Sigmoid colon (tissue), 4 donors: ENCODE results near the gene ZNF460.

Experiments used
- CTCF ChIP-seq, 4 experiments: fragments of 450-650 bp in 3 of 4; fragments of 200-600 bp in 1 of 4; IDR thresholded peaks; one replicate each; pipeline ENCODE4 v1.5.1; 2016 to 2019; ENCODE audit warnings: antibody characterized with exemption in 4 of 4, mild to moderate bottlenecking in 3 of 4, moderate library complexity in 2 of 4
- EP300 ChIP-seq, 4 donors: sonication (generic); formaldehyde crosslinking; IDR thresholded peaks; one replicate each; pipeline ENCODE4 v1.6.1; 2017; ENCODE audit warnings: antibody characterized with exemption in 4 of 4
- POLR2A ChIP-seq, 2 donors: fragments of 450-650 bp; IDR thresholded peaks; one replicate each; pipeline ENCODE4 v1.6.1; 2016; ENCODE audit warnings: antibody characterized with exemption in 2 of 2, mild to moderate bottlenecking in 2 of 2, moderate library complexity in 2 of 2
- POLR2AphosphoS5 ChIP-seq, 4 donors: sonication (generic); formaldehyde crosslinking; IDR thresholded peaks; one replicate each; pipeline ENCODE4 v1.6.1; 2017; ENCODE audit warnings: antibody characterized with exemption in 4 of 4

DNA sequence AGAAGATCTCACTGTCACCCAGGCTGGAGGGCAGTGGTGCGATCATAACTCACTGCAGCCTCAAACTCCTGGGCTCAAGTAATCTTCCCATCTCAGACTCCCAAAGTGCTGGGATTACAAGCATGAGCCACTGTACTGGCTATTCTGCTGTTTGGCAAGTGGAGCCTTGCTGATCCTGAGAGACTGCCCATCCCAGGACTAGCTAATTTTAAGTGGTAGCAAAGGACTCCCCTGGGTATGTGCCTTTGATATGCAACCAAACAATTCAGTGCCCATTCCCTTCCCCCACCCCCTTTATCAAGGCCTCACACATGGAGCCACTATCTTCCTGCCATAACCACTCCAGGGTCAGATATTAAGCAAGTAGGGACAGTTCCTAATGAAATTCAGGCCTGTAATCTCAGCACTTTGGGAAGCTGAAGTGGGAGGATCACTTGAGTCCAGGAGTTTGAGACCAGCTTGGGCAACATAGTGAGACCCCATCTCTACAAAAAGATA lies 17.0 kb upstream of the ZNF460 start:
- no peak for TF ChIP-seq CTCF (IDR thresholded peaks at IDR 0.05)
- no peak for TF ChIP-seq POLR2A (IDR thresholded peaks at IDR 0.05)
- no peak for TF ChIP-seq EP300 (IDR thresholded peaks at IDR 0.05)
- no peak for TF ChIP-seq POLR2AphosphoS5 (IDR thresholded peaks at IDR 0.05)
